NCI-H2227 (cell line): ENCODE data around the gene FAM186B.

Source experiments
- DNase-seq: peaks from one replicate; lab custom pipeline; 2025; ENCODE audit not compliant: unreplicated experiment; lab: John Stamatoyannopoulos, UW

FAM186B gene

GRCh38 chr12:49553512-49554088 lies 51.8 kb downstream of the FAM186B start:
- DNase-seq, result peak; percentile 43

GRCh38 chr12:49552899-49553298 lies 52.5 kb downstream of the FAM186B start:
- DNase-seq, result no peak

- DNase-seq, result no peak
Observed at GRCh38 chr12:49552425-49552824, 53.0 kb downstream of the FAM186B start.

- DNase-seq, result no peak
Observed at GRCh38 chr12:49552014-49552413, 53.4 kb downstream of the FAM186B start.

- no peak for DNase-seq
Observed at GRCh38 chr12:49550693-49551252, 54.7 kb downstream of the FAM186B start.

- no peak for DNase-seq
Observed at GRCh38 chr12:49549735-49550692, 55.4 kb downstream of the FAM186B start.

GRCh38 chr12:49548822-49549648 lies 56.4 kb downstream of the FAM186B start:
- DNase-seq, result no peak

GRCh38 chr12:49548481-49548821 lies 57.0 kb downstream of the FAM186B start:
- no peak for DNase-seq

GRCh38 chr12:49547090-49547690 lies 58.2 kb downstream of the FAM186B start:
- no peak for DNase-seq

GRCh38 chr12:49546481-49546880 lies 59.0 kb downstream of the FAM186B start:
- DNase-seq, result no peak

- DNase-seq, result no peak
Observed at GRCh38 chr12:49545815-49546214, 59.6 kb downstream of the FAM186B start.

- no peak for DNase-seq
Observed at GRCh38 chr12:49543914-49544815, 61.3 kb downstream of the FAM186B start.

GRCh38 chr12:49543221-49543913 lies 62.1 kb downstream of the FAM186B start:
- no peak for DNase-seq

- DNase-seq, result no peak
Observed at GRCh38 chr12:49542592-49543160, 62.8 kb downstream of the FAM186B start.

GRCh38 chr12:49541911-49542505 lies 63.4 kb downstream of the FAM186B start:
- DNase-seq, result no peak

GRCh38 chr12:49541140-49541861 lies 64.1 kb downstream of the FAM186B start:
- no peak for DNase-seq

- no peak for DNase-seq
Observed at GRCh38 chr12:49540229-49541139, 65.0 kb downstream of the FAM186B start.
